Measurements from ENCODE around the gene NPHS1.

DNA sequence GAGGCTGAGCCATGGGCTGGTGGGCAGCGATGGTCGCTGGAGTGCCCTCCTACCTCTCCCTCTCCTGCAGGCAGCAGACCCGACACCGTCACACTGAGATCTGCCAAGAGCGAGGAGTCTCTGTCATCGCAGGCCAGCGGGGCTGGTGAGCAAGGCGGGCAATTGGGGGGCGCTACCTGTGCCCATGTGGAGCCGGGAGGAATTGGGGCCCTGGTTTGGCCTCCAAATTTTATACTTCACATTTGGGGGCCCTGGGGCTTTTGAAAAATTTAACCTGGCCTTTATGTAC lies 67.0 kb downstream of the NPHS1 start:
- TF ChIP-seq, protein P1, sequence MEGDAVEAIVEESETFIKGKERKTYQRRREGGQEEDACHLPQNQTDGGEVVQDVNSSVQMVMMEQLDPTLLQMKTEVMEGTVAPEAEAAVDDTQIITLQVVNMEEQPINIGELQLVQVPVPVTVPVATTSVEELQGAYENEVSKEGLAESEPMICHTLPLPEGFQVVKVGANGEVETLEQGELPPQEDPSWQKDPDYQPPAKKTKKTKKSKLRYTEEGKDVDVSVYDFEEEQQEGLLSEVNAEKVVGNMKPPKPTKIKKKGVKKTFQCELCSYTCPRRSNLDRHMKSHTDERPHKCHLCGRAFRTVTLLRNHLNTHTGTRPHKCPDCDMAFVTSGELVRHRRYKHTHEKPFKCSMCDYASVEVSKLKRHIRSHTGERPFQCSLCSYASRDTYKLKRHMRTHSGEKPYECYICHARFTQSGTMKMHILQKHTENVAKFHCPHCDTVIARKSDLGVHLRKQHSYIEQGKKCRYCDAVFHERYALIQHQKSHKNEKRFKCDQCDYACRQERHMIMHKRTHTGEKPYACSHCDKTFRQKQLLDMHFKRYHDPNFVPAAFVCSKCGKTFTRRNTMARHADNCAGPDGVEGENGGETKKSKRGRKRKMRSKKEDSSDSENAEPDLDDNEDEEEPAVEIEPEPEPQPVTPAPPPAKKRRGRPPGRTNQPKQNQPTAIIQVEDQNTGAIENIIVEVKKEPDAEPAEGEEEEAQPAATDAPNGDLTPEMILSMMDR (IDR thresholded peaks at IDR 0.05), result no peak
- TF ChIP-seq SIN3A (IDR thresholded peaks at IDR 0.05; ENCODE audit: borderline replicate concordance, insufficient read depth, low read depth, low read length) (no peak), POLR2AphosphoS5 (IDR thresholded peaks at IDR 0.05; ENCODE audit: low read depth, low read length) (no peak), REST (IDR thresholded peaks at IDR 0.05; ENCODE audit: insufficient read depth in 1 of 2, low read depth in 2 of 2, low read length in 1 of 2) (no peak), TCF7L2 (IDR thresholded peaks at IDR 0.05; ENCODE audit: low read depth, low read length) (no peak)
